Jurkat, Clone E6-1 (cell line): ENCODE measurements around the gene CLDN4.
A peak's percentile ranks its signal among the peaks of the same experiment; 100 is the strongest.
"Not testable (repeated sequence)": the region's sequence is repeated elsewhere in the genome, so short reads cannot be mapped to it uniquely, and the experiment has no call there.

ENCODE experiments used
- DNase-seq: peaks from one replicate; pipeline ENCODE4 v3.0.0-alpha.2; 2011; ENCODE audit warnings: low read depth, low spot score
- H3K4me3 ChIP-seq: 2 replicates; pipeline ENCODE4 v1.5.1; 2011; ENCODE audit warnings: mild to moderate bottlenecking, low read length, control low read depth, moderate library complexity

CLDN4 gene

DNA sequence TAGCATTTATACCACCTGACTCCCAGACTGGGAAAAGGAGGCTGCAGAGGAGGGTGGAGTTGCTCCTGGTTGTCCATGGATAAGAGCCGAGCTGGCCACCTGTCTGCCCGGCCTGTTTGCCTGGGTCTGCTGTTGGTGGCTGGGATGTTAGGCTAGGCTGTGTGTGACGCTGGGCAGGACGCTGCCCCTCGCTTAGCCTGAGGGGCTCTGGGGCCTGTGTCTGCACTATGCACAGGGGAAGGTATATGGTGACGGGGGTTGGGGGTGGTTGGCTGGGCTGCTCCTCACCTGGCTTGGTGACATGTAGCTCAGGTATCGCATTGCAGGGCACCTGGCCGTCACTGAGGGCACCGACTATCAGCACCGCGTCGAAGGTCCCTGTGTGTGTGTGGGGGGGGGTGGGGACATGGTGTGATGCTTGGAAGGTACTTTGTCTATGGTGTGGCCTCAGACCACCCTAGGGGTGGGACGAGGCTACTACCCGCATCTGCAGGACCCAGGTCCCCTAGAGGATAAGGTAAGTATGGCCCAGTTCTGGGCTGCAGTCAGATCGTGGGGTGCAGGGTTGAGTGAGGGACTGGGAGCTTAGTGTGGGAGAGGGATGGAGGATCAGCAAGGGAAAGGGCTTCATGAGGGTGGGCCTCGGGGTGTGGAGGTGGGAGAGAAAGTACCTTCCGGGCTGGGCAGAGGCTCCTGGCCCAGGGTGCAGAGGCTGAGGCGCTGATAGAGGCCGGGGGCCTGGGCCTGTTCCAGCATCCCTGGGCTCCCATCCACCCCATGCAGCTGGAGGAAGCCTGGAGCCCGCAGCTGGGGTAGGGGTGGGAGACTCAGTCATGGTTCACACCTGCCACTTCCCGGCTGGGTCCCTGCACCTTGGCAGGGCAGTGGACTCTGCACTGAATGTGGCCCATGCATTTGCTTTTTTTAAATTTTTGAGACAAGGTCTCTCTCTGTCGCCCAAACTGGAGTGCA is 9.2 kb downstream of the CLDN4 start:
- H3K4me3 ChIP-seq, result no peak overlapping the region
- DNase-seq, result no peak

DNA sequence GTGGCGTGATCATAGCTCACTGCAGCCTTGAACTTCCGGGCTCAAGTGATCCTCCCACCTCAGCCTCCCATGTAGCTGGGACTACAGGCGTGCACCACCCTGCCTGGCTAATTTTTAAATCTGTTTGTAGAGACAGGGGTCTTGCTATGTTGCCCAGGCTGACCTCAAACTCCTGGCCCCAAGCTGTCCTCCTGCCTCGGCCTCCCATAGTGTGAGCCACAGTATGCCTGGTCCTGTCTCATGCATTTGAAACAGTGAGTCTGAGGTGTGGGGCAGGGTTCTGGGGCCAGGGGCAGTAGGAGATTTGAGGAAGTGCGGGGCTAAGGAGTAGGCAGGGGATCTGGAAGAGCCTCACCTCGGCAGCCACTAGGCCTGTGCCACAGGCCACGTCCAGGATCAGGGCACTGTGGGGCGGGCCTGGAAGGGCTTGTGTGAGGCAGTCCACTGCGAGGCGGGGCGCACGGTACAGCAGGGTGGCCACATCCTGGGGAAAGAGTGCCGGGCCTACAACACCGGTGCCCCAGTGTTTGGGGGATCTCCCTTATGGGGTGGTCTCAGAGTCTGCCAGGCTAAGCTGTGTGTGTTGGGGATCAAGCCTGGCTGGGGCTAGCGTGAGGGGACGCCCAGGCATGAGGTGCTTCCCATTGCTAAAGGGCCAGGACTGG is 10.1 kb downstream of the CLDN4 start:
- no peak for DNase-seq
- no peak overlapping the region for H3K4me3 ChIP-seq

DNA sequence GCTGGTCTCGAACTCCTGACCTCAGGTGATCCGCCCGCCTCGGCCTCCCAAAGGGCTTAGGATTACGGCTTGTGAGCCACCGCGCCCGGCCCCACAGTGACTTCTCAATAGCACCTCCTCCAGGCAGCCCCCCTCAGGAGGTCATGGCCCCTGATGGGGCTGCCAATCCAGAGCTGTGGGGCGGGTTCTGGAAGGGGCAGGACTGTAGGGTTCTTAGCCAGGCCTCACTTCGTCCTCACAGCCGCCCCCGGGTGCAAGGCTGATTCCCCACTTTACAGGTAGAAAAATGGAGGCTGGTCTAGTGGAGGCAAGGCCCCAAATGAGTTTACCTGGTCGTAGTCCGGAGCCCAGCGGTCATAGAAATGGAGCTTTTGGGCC is 10.9 kb downstream of the CLDN4 start:
- no peak for DNase-seq

DNA sequence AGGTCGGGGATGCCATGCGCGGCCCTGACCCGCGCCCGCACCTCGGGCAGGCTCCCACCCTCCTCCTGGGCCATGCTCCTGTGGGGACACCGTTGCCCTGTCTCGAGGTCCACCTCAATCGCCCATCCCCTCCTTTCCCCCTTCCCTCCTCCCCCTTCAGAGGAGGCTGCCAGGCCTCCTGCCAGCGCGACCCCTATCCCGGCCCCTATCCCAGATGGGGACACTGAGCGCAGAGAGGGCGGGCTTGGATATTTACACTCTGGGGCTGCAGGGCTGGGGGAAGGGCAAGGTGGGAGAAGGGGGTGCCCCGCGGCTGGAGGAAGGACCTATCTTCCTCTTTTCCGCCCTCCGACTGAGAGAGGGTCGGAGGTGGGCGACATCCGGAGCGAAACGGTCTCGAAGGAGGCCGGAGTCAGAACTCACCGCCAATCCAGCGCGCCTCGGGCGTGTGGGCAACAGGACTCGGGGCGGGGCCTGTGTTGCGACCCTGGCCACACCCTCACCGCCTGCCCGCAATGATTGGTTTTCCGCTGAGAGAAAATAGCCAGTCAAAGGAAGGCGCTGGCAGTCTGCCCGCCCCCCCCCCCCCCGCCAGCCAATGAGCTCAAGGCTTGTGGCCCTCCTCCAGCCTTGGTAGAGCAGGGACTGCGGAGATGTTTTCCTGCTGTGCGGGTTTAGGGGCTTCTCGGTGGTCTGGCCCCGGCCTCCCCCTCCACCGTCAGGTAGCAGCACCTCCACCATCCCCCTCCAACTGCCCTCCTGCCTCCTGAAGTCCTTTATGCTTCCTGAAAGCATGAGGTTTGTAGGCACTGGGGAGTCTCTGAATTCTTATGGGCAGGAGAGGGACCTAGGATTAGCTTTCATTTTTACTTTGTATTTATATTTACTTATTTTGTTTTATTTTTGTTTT is 11.5 kb downstream of the CLDN4 start, which contains the start of gene METTL27:
TSS of gene METTL27 (minus strand) at position 450 of the 910 bp plus-strand sequence. CDS start at position 74, 376 bp downstream.
- peak; percentile 84 for DNase-seq
- H3K4me3 ChIP-seq, result peak within 1 kb of the TSS; percentile 75

More for the DNA sequence above, 10.9 kb downstream of the CLDN4 start:
- H3K4me3 ChIP-seq, result peak overlapping the region; percentile 75

DNA sequence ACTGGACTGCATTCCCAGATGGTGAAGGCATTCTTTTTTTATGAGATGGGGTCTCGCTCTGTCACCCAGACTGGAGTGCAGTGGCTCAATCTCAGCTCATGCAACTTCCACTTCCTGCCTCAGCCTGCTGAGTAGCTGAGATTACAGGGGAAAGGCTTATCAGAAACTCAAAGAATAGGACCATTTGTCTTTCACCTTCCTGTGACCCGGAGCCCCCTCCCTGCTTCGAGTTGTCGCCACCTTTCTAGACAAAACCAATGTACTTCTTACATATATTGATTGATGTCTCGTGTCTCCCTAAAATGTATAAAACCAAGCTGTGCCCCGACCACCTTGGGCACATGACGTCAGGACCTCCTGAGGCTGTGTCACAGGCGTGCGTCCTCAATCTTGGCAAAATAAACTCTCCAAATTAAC is 13.3 kb downstream of the CLDN4 start:
- no peak for DNase-seq
- H3K4me3 ChIP-seq, result no peak overlapping the region

DNA sequence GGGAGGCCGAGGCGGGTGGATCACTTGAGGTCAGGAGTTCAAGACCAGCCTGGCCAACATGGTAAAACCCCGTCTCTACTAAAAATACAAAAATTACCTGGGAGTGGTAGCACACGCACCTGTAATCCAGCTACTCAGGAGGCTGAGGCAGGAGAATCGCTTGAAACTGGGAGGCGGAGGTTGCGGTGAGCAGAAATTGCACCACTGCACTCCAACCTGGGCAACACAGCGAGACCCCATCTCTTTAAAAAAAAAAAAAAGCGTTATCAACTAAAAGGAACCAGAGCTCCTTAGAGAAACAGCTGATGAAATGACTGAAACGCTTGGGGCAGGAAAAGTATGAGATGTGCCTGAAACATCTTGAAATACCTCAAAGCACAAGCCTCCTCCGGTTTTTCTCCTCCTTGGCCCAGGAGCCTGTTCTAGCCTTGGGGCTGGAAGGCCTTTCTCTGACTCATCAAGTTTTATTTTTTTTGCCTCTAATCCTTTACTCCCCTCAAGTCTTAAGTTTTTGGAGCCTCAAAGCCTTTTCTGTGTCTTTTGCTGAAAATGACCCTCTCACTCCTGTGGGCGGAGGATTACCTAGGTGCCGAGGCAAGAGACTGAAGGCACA is 14.2 kb downstream of the CLDN4 start:
- DNase-seq, result no peak
- no peak overlapping the region for H3K4me3 ChIP-seq

DNA sequence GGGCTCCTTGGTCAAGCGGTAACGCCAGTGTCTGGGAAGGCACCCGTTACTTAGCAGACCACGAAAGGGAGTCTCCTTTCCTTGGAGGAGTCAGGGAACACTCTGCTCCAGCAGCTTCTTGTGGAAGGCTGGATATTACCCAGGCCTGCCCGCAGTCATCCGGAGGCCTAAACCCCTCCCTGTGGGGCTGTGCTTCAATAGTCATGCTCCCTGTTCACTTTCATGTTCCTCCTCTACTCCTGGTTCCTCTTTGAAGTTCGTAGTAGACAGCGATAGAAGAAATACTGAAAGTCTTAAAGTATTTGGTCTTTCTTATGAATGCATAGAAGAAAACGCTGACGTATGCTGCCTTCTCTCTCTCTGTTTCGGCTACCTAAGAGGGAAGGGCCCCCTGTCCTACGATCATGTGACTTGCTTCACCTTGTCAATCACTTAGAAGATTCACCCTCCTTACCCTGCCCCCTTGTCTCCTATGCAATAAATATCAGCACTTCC is 15.0 kb downstream of the CLDN4 start:
- DNase-seq, H3K4me3 ChIP-seq: not testable (repeated sequence)

DNA sequence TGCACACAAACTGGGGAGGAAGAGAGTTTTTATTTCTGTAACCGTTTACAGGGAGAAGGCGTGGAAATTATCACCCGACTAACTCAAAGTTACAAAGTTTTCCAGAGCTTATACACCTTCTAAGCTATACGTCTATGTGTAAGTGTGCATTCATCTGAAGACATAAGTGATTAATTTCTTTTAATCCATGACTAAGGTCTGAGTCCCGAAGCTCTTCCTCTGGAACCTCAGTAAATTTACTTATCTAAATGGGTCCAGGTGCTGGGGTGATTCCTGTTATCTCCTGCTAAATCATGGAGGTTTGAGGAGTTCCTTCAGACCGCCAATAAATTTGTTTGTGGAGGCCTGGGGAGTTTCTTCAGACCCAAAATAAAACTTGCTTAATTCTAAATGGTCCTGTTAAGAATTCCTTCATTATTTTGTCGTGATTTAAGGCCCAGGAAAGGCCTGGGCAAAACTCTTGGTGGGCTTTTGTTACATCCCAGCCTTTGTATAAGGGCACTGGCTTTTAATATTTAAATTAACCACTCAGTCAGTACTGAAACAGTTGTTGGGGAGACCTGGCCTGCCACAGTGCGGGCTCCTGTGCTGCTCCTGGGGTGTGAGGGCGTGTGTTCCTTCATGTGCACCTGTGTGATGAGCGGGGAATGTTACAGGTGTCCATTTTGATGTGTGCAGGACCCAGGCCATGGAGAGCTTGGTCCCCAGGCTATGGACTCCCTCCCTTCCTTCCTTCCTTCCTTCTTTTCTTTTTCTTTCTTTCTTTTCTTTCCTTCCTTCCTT is 17.3 kb downstream of the CLDN4 start:
- no peak for DNase-seq
- no peak overlapping the region for H3K4me3 ChIP-seq

DNA sequence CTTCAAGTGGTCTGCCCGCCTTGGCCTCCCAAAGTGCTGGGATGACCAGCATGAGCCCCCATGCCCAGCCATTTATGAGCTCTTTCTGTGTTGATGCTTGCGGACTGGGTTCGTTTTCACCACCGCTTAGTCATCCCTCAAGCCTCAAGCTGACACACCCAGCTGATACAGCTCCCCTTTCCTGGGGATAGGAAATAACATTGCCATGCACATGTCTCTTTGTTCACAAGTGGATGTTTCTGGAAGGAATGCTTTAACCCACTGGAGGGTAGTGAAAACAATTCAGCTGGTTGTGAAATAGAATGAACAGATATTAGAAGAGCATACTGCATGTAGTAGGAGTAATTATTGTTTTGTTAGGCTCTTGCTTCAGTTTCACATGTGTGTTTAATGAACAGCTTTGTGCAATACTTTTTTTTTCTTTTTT is 20.0 kb downstream of the CLDN4 start:
- H3K4me3 ChIP-seq, result no peak overlapping the region
- no peak for DNase-seq

DNA sequence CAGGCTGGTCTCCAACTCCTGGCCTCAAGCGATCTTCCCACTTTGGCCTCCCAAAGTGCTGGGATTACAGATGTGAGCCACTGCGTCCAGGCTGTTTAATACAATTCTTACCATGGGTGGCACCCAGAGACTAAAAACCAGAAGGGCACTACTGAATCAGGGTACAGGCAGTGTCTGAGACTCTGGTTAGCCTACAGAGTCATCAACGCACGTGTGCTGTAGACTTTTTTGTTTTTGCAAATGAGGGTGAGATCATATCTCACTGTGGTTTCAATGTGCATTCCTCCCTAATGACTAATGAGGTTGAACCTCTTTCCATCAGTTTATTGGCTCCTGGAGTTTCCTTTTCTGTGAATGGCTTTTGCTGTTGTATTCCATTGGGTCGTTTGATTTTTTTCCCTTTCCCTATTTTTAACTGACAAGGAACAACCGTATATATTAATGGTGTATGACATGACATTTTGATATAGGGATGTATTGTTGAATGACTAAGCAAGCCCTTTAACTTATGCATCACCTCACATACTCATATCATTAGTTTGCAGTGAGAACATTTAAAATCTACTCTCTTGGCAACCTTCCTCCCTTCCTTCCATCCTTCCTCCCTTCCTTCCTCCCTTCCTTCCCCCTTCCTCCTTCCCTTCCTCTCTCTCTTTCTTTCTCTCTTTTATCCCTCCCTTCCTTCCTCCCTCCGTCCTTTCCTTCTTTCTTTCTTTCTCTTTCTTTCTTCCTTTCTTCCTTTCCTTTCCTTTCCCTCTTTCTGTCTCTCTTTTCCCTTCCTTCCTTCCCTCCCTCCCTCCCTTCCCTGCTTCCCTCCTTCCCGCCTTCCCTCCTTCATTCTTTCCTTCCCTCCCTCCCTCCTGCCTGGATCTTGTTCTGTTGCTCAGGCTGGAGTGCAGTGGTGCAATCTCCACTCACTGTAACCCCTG is 20.9 kb downstream of the CLDN4 start:
- no peak overlapping the region for H3K4me3 ChIP-seq
- DNase-seq, result peak; percentile 52

DNA sequence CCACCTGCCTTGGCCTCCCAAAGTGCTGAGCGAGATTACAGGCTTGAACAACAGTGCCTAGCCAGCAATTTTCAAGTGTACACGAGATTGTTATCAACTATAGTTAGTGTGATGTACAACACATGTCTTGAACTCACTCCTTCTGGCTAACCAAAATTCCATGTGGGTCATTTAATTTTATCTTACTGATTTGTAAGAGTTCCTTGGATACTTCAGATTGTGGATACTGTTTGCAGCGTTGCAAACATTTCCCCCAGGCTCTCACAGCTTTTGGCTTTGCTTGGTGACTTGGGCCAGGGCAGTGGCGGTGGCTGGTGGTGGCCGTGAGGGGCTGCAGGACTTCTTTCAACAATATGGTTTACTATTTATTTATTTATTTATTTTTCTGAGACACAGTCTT is 21.7 kb downstream of the CLDN4 start:
- DNase-seq, result no peak
- H3K4me3 ChIP-seq, result no peak overlapping the region

DNA sequence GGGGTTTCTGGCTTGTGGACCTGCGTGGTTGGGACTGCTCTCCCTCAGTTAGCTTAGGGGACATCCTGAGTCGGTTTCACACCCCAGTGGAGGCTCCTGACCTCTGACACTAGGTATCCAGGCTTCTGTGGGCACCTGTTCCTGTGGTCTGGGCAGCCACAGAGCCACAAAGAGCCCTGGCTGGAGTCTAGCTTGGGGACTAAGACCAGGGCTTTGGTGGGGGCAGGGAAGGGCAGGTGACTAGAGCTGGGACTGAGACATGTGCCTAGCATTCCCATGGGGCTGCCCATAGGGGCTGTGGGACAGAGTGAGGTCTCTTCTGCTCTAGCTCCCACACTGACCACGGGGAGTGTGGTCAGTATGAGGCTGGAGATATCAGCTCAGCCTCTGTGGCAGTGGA is 26.1 kb downstream of the CLDN4 start:
- H3K4me3 ChIP-seq, result no peak overlapping the region
- no peak for DNase-seq

DNA sequence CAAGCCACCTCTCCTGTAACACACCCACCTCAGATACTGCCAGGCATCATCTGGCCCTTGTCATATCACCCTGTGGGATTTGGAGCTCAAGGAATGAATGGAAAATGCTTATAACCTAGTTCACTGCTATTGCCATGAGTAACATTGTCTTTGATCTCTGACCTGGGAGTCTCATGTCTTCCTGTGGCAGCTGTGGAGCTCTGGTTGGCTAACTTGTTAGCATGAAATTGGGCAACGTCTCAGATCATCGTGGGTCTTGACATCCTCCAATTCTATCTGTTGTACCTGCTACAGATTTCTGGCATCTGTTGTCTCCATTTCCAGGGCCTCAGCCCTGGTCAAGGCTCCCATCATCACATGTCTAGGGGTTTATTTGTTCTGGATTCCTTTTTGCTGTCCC is 28.0 kb downstream of the CLDN4 start:
- no peak for DNase-seq
- H3K4me3 ChIP-seq, result no peak overlapping the region

DNA sequence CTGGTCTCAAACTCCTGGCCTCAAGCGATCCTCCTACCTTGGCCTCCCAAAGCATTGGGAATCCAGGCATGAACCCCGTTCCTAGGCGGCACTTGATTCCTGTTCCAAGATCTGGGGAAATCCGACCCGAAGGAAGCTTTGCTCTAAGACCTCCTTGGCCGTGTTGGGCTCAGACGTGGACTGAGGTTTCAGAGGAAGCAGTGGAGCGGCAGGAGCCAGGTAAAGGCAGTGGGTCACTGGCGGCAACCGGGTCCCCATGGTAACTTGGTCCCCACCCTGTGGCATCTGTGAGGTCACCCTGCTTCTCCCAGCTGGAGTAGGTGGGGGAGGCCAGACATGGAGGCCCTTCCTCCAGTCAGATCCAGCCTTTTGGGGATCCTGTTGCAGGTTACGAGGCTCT is 30.1 kb downstream of the CLDN4 start, which contains the start of gene TMEM270:
TSS of gene TMEM270 (plus strand) at position 301 of the 400 bp plus-strand sequence. CDS start at position 337, 36 bp downstream.
- no peak for DNase-seq
- no peak within 1 kb of the TSS for H3K4me3 ChIP-seq

DNA sequence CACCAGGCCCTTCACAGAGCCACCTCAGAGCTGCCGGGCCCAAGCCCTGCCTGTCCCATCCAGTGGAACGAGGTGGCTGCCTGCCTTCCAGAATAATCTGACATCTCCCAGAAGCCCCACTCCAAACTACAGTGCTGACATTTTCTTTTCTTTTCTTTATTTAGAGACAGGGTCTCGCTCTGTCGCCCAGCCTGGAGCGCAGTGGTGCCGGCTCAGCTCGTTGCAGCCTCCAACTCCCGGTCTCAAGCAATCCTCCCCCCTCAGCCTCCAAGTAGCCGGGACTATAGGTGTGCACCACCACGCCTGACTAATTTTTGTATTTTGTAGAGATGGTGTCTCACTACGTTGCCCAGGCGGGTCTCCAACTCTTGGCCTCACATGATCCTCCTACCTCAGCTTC is 30.5 kb downstream of the CLDN4 start:
- no peak for DNase-seq
- no peak overlapping the region for H3K4me3 ChIP-seq

DNA sequence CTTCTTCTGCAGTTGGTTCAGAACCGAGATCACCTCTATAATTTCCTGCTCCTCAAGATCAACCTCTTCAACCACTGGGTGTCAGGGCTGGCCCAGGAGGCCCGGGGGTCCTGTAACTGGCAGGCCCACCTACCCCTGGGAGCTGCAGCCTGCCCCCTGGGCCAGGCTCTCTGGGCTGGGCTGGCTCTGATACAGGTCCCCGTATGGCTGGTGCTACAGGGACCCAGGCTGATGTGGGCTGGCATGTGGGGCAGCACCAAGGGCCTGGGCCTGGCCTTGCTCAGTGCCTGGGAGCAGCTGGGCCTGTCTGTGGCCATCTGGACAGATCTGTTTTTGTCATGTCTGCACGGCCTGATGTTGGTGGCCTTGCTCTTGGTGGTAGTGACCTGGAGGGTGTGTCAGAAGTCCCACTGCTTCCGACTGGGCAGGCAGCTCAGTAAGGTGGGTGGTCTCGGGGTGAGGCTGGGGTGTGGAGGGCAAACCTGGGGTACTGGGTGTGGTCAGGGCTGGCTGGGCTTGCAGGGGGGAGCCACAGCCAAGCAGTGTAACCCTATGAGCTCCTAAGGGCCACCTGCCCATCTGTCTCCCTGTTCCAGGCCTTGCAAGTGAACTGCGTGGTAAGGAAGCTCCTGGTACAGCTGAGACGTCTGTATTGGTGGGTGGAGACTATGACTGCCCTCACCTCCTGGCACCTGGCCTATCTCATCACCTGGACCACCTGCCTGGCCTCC is 34.4 kb downstream of the CLDN4 start:
- DNase-seq, result no peak
- no peak overlapping the region for H3K4me3 ChIP-seq
